ENCODE measurements around the gene MIXL1.

The MIXL1 gene

GRCh38 chr1:226276077-226276682 is 52.7 kb downstream of the MIXL1 start:
- DNase-seq (ENCODE audit: low read depth in 2 of 3, low spot score in 1 of 3) = no peak

Data from stimulated activated CD4-positive, alpha-beta T cell treated with anti-CD3 and anti-CD28 coated beads, Interleukin-12 subunit alpha, Interleukin-12 subunit beta, amount 100 ng/mL, for 48 hours (primary cell).